GM12891 (cell line): Measurements from ENCODE around the gene SPINK6.

Source experiments
- DNase-seq: peaks from one replicate; pipeline ENCODE4 v3.0.0; 2011; ENCODE audit warnings: low spot score; ENCODE audit not compliant: insufficient read length
- FAIRE-seq: peaks from 2 replicates; lab custom pipeline; 2011; peaks lifted over from hg19 to GRCh38; lab: Jason Lieb, UNC
- PAX5 ChIP-seq: IDR thresholded peaks from 2 replicates; pipeline ENCODE4 v1.6.1; 2011; ENCODE audit warnings: low read length, moderate library complexity, mild to moderate bottlenecking; ENCODE audit not compliant: insufficient read depth, severe bottlenecking
- POLR2A ChIP-seq: IDR thresholded peaks from 2 replicates; pipeline ENCODE4 v1.6.1; 2011; ENCODE audit warnings: low read depth, low read length, control low read depth
- POLR2AphosphoS5 ChIP-seq: IDR thresholded peaks from 2 replicates; pipeline ENCODE4 v1.6.1; 2011; ENCODE audit warnings: low read depth, low read length, control low read depth
- POU2F2 ChIP-seq: IDR thresholded peaks from 2 replicates; pipeline ENCODE4 v1.6.1; 2011; ENCODE audit warnings: low read depth, mild to moderate bottlenecking, control low read depth, low read length, moderate library complexity
- SPI1 ChIP-seq: IDR thresholded peaks from 2 replicates; pipeline ENCODE4 v1.6.1; 2011; ENCODE audit warnings: low read depth, low read length, control low read depth
- TAF1 ChIP-seq: IDR thresholded peaks from 2 replicates; pipeline ENCODE4 v1.6.1; 2011; ENCODE audit warnings: low read depth, low read length, control low read depth

Gene SPINK6

DNA sequence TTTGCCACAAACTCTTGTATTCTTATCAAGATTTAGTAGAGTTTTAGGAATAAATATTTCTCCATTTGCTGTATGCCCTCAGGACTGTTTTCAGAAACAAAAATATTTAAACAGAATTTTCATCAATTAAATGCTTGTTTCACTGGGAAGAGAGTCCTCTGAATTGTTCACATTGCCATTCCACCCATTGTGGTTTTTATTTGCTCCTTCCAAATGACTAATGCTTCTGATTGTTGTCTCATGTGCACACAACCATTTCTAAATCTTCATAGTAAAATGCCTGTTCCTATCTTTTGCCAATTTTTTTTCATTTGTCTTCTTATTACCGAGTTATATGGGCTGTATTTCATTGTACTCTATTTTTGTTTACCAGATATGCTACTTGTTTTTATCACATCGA is 46.1 kb downstream of the SPINK6 start:
- TF ChIP-seq PAX5 = no peak
- TF ChIP-seq TAF1 = no peak
- TF ChIP-seq SPI1 = no peak
- TF ChIP-seq POLR2A = no peak
- no peak for TF ChIP-seq POU2F2
- no peak for TF ChIP-seq POLR2AphosphoS5
- no peak for FAIRE-seq
- no peak for DNase-seq

DNA sequence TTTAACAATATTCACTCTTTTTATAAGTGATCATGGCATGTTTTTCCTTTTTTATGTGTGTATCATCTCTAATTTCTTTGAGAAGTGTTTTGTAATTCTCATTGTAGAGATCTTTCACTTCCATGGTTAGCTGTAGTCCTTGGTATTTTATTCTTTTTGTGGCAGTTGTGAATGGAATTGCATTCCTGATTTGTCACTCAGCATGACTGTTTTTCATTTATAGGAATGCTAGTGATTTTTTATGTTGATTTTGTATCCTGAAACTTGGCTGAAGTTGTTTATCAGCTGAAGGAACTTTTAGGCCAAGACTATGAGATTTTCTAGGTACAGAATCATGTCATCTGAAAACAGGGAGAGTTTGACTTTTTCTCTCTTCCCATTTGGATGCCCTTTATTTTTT is 52.6 kb downstream of the SPINK6 start:
- no peak for TF ChIP-seq PAX5
- TF ChIP-seq POU2F2 = no peak
- no peak for TF ChIP-seq POLR2A
- TF ChIP-seq POLR2AphosphoS5 = no peak
- TF ChIP-seq SPI1 = no peak
- no peak for TF ChIP-seq TAF1
- no peak for DNase-seq
- no peak for FAIRE-seq

DNA sequence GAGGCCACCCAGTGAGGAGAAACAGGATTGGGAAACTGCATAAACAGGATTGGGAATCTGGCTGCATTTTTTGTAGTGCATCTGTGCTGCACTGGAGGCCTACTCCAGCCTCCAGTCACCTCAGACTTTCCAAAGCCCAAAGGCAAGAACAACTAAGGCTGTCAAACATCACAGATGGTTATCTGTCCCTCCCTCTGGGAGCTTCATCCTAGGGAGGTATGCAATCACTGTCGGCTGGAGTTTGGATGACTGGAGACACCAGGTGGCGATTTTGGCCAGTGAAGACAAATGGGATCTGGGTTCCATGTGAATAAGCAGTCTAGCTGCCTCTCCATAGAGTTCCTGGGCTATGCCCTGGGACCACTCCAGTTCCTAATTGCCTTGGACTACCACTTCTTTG is 56.4 kb downstream of the SPINK6 start:
- DNase-seq = no peak
- no peak for FAIRE-seq
- no peak for TF ChIP-seq POU2F2
- TF ChIP-seq SPI1 = no peak
- no peak for TF ChIP-seq TAF1
- no peak for TF ChIP-seq POLR2A
- no peak for TF ChIP-seq POLR2AphosphoS5
- no peak for TF ChIP-seq PAX5

DNA sequence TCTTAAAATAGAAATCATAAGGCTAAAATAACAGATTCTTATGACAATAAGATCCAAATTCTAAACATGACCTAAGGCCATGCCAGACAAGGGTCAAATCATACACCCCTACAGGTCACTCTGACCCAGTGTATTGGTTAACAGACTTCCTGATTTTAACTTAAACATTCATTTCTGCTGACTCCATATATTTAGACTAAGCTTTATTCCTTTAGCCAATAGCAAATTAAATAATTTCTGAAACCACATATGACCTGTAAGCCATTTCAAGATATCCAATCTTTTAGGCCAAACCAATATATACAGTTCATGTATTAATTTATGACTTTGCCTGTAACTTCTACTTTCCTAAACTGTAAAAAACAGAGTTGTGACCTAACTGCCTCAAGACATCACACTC is 58.4 kb downstream of the SPINK6 start:
- DNase-seq (no peak), FAIRE-seq (no peak)
- no peak for TF ChIP-seq POLR2A
- TF ChIP-seq PAX5 = no peak
- TF ChIP-seq TAF1 = no peak
- TF ChIP-seq POU2F2 = no peak
- no peak for TF ChIP-seq POLR2AphosphoS5
- TF ChIP-seq SPI1 = no peak
